K562 (cell line): ENCODE data around the gene RSPH9. TPM values are rescaled to one million over a fixed set of nuclear protein-coding genes. Genes with fewer than 3 reads are reported as not detected.

Experiments
- ARID2 ChIP-seq: fragments of 450-650 bp; IDR thresholded peaks from 2 replicates; pipeline ENCODE4 v1.6.1; 2017; ENCODE audit warnings: antibody characterized with exemption, mild to moderate bottlenecking
- CCAR2 ChIP-seq: fragments of 200-400 bp; formaldehyde crosslinking; IDR thresholded peaks from 2 replicates; pipeline ENCODE4 v1.6.1; 2017; ENCODE audit warnings: mild to moderate bottlenecking, low read depth, low read length
- CHCHD3 ChIP-seq: fragments of 250-450 bp; sonication (Bioruptor Pico); IDR thresholded peaks from 2 replicates; pipeline ENCODE4 v2.1.2; 2022; ENCODE audit warnings: mild to moderate bottlenecking
- FOXJ3 ChIP-seq: sonication (generic); formaldehyde crosslinking; IDR thresholded peaks from 2 replicates; pipeline ENCODE4 v1.4.0; 2020; ENCODE audit warnings: mild to moderate bottlenecking, missing genetic modification reagents
- GATAD2A ChIP-seq: fragments of 450-650 bp; IDR thresholded peaks from 2 replicates; pipeline ENCODE4 v1.6.1; 2017
- ILF3 ChIP-seq: fragments of 450-650 bp; IDR thresholded peaks from 2 replicates; pipeline ENCODE4 v1.6.1; 2018; ENCODE audit warnings: antibody characterized with exemption, mild to moderate bottlenecking, moderate library complexity, borderline replicate concordance
- MAFG ChIP-seq: fragments of 450-650 bp; conservative IDR thresholded peaks from 2 replicates; pipeline ENCODE4 v1.6.1; 2016; ENCODE audit warnings: missing genetic modification characterization, missing compliant biosample characterization
- NEUROD1 ChIP-seq: fragments of 150-350 bp; IDR thresholded peaks from 2 replicates; pipeline ENCODE4 v1.6.1; 2014; ENCODE audit warnings: borderline replicate concordance, low read length, low read depth; ENCODE audit not compliant: partially characterized antibody
- SAFB ChIP-seq: fragments of 200-400 bp; formaldehyde crosslinking; IDR thresholded peaks from 2 replicates; pipeline ENCODE4 v1.6.1; 2017; ENCODE audit warnings: low read depth, low read length, borderline replicate concordance
- ZFP30 ChIP-seq: fragments of 250-450 bp; sonication (Bioruptor Pico); IDR thresholded peaks from 2 replicates; pipeline ENCODE4 v1.8.0; 2022; ENCODE audit warnings: moderate library complexity, mild to moderate bottlenecking, inconsistent platforms, borderline replicate concordance
- ZKSCAN1 ChIP-seq: fragments of 150-350 bp; IDR thresholded peaks from 2 replicates; pipeline ENCODE4 v1.6.1; 2016; ENCODE audit warnings: low read depth, low read length
- ZNF23 ChIP-seq: fragments of 250-450 bp; sonication (Bioruptor Pico); IDR thresholded peaks from 2 replicates; pipeline ENCODE4 v1.4.0; 2020; ENCODE audit warnings: mild to moderate bottlenecking
- polyA plus RNA-seq, 8 experiments: library from polyadenylated mRNA; depleted of rRNA in 4 of 8; stranded (reverse) in 5 of 8; unstranded in 3 of 8; fragments of >200 nt; fragmentation: Nextera tagmentation in 2 of 8; fragmentation: Illumina TruSeq in 1 of 8; extraction: Ambion mirVana in 2 of 8; extraction: Trizol in 1 of 8; gene quantifications; 2 replicates each; pipeline versions ENCODE4 v1.2.1 to v1.2.3, GENCODE V29; 2011 to 2014; ENCODE audit warnings: inconsistent platforms in 1 of 8, missing spikeins in 1 of 8
- total RNA-seq, 7 experiments: library from RNA; depleted of rRNA in 6 of 7; stranded (reverse); fragments of >200 nt in 6 of 7; fragmentation: Illumina TruSeq in 2 of 7; extraction: Trizol in 2 of 7; gene quantifications; 2 replicates each; pipeline versions ENCODE4 v1.2.1 to v1.2.3, GENCODE V29; 2011 to 2021; ENCODE audit warnings: low replicate concordance in 1 of 7
- TF ChIP-seq, protein P1 (sequence below): IDR thresholded peaks from 3 replicates; pipeline ENCODE4 v1.6.1; 2011; ENCODE audit warnings: borderline replicate concordance, mild to moderate bottlenecking, moderate library complexity; ENCODE audit not compliant: insufficient read length; ENCODE audit errors: extremely low read depth
- TF ChIP-seq, protein P2 (sequence below): fragments of 150-350 bp; conservative IDR thresholded peaks from 2 replicates; pipeline ENCODE4 v1.6.1; 2014; ENCODE audit warnings: low read length
- TF ChIP-seq, protein P3 (sequence below): sonication (generic); formaldehyde crosslinking; IDR thresholded peaks from 2 replicates; pipeline ENCODE4 v1.5.0; 2020; ENCODE audit warnings: missing genetic modification reagents
- TF ChIP-seq, protein P4 (sequence below): sonication (generic); formaldehyde crosslinking; IDR thresholded peaks from 2 replicates; pipeline ENCODE4 v1.9.0; 2022; ENCODE audit warnings: mild to moderate bottlenecking, missing genetic modification reagents
- TF ChIP-seq, protein P5 (sequence below): sonication (generic); formaldehyde crosslinking; IDR thresholded peaks from 2 replicates; pipeline ENCODE4 v1.8.1; 2023; ENCODE audit warnings: mild to moderate bottlenecking, missing genetic modification reagents

RSPH9 gene
- total and polyA plus RNA-seq, 9 of the 15 experiments (the other 6 are each of a cell fraction or from before 2014, with no cell fraction given), result 0.05 to 0.60 (median 0.39) TPM; not detected in 6

DNA sequence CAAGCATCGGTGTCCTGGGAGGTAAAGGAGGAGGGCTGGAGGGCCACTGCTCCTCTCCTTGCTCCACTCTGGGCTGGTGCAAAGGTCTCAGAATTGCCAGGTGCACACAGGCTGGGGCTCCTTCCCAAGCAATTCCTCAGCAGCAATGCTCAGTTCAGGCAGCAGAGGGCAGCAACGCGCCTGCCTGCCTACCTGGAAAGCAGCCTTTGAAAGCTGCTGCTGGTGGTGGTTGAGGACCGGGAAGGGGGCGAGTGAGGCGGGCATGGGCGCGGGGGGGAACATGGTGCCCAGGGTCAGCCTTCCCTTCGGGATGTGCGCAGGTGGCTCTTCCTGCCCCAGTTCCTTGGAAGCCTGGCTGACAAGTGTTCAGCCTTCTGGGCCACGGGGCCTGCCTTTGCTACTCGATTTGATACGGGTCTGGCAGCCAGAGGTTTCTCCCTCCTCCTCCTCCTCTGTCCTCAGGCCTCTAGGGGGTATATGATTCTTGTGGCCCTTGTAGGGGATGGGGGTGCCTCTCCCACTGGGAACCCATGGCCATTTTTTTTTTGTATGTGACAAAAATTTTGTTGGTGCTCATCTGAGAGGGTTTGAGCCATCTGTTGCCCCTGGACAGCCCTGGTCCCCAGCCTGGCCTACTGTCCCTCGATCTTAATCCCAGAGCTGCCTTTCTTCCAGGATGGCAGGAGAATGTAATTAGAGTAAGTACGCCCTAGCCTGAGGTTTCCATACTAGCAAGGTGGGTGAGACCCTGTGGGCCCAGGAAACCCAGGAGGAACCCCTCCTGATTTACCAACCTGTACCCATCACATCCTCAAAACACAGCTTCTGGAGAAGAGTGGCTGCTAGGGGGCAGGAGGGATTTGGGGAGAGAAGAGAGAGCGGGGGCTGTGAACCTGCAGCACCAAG, 22.7 kb downstream of the RSPH9 start (continued):
- TF ChIP-seq SAFB, result no peak
- TF ChIP-seq, protein P1, sequence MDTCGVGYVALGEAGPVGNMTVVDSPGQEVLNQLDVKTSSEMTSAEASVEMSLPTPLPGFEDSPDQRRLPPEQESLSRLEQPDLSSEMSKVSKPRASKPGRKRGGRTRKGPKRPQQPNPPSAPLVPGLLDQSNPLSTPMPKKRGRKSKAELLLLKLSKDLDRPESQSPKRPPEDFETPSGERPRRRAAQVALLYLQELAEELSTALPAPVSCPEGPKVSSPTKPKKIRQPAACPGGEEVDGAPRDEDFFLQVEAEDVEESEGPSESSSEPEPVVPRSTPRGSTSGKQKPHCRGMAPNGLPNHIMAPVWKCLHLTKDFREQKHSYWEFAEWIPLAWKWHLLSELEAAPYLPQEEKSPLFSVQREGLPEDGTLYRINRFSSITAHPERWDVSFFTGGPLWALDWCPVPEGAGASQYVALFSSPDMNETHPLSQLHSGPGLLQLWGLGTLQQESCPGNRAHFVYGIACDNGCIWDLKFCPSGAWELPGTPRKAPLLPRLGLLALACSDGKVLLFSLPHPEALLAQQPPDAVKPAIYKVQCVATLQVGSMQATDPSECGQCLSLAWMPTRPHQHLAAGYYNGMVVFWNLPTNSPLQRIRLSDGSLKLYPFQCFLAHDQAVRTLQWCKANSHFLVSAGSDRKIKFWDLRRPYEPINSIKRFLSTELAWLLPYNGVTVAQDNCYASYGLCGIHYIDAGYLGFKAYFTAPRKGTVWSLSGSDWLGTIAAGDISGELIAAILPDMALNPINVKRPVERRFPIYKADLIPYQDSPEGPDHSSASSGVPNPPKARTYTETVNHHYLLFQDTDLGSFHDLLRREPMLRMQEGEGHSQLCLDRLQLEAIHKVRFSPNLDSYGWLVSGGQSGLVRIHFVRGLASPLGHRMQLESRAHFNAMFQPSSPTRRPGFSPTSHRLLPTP, result no peak
- TF ChIP-seq ZNF23, result no peak
- TF ChIP-seq, protein P2, sequence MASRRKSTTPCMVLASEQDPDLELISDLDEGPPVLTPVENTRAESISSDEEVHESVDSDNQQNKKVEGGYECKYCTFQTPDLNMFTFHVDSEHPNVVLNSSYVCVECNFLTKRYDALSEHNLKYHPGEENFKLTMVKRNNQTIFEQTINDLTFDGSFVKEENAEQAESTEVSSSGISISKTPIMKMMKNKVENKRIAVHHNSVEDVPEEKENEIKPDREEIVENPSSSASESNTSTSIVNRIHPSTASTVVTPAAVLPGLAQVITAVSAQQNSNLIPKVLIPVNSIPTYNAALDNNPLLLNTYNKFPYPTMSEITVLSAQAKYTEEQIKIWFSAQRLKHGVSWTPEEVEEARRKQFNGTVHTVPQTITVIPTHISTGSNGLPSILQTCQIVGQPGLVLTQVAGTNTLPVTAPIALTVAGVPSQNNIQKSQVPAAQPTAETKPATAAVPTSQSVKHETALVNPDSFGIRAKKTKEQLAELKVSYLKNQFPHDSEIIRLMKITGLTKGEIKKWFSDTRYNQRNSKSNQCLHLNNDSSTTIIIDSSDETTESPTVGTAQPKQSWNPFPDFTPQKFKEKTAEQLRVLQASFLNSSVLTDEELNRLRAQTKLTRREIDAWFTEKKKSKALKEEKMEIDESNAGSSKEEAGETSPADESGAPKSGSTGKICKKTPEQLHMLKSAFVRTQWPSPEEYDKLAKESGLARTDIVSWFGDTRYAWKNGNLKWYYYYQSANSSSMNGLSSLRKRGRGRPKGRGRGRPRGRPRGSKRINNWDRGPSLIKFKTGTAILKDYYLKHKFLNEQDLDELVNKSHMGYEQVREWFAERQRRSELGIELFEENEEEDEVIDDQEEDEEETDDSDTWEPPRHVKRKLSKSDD, result 0 out of 2 replicates have a peak, but pooled peaks have one; percentile 76
- TF ChIP-seq, protein P3, sequence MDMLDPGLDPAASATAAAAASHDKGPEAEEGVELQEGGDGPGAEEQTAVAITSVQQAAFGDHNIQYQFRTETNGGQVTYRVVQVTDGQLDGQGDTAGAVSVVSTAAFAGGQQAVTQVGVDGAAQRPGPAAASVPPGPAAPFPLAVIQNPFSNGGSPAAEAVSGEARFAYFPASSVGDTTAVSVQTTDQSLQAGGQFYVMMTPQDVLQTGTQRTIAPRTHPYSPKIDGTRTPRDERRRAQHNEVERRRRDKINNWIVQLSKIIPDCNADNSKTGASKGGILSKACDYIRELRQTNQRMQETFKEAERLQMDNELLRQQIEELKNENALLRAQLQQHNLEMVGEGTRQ (CRISPR knock-in tag), result no peak
- no peak for TF ChIP-seq NEUROD1
- TF ChIP-seq, protein P4, sequence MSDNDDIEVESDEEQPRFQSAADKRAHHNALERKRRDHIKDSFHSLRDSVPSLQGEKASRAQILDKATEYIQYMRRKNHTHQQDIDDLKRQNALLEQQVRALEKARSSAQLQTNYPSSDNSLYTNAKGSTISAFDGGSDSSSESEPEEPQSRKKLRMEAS, result no peak
- peak; percentile 75 for TF ChIP-seq ARID2
- no peak for TF ChIP-seq GATAD2A
- TF ChIP-seq CCAR2, result no peak
- TF ChIP-seq MAFG (tag), result no peak
- TF ChIP-seq ZKSCAN1, result peak; percentile 39; the same call in 1 of the 2 replicates
- no peak for TF ChIP-seq ZFP30
- TF ChIP-seq ILF3, result no peak; the same call in 1 of the 2 replicates
- TF ChIP-seq CHCHD3 (CRISPR knock-in tag), result no peak
- no peak for TF ChIP-seq FOXJ3 (CRISPR knock-in tag)
- TF ChIP-seq, protein P5, sequence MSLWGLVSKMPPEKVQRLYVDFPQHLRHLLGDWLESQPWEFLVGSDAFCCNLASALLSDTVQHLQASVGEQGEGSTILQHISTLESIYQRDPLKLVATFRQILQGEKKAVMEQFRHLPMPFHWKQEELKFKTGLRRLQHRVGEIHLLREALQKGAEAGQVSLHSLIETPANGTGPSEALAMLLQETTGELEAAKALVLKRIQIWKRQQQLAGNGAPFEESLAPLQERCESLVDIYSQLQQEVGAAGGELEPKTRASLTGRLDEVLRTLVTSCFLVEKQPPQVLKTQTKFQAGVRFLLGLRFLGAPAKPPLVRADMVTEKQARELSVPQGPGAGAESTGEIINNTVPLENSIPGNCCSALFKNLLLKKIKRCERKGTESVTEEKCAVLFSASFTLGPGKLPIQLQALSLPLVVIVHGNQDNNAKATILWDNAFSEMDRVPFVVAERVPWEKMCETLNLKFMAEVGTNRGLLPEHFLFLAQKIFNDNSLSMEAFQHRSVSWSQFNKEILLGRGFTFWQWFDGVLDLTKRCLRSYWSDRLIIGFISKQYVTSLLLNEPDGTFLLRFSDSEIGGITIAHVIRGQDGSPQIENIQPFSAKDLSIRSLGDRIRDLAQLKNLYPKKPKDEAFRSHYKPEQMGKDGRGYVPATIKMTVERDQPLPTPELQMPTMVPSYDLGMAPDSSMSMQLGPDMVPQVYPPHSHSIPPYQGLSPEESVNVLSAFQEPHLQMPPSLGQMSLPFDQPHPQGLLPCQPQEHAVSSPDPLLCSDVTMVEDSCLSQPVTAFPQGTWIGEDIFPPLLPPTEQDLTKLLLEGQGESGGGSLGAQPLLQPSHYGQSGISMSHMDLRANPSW (CRISPR knock-in tag), result no peak
